Measurements from ENCODE around the gene CPLANE1. TPM values are rescaled to one million over a fixed set of nuclear protein-coding genes. Genes with fewer than 3 reads are reported as not detected.

Gene CPLANE1
- total RNA-seq, 4 donors from 2014 or later = 53.9 to 81.7 (median 62.9) TPM

DNA sequence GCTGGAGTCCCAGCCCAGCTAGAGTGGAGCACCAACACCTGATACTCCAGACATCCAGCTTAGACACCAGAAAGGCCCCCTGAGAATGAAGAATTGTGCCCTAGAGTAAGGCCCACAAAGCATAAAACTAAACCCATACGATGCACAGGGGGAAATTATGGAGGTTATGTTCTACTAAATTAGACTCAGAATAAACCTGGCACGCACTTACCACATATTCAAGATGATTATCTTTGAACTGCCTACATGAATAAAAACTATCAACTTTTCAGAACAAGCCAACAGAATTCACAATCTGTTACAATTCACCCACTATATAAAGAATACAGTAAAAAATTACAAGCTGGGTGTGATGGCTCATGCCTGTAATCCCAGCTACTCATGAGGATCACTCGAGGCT lies 168.5 kb downstream of the CPLANE1 start:
- no peaks in the 10 kb centered on the region for H3K27me3 ChIP-seq
- intact Hi-C loops (cut with DNase I) = no loop called here
- no peak overlapping the region for H3K27ac ChIP-seq
- no peaks in the 10 kb centered on the region for H3K4me1 ChIP-seq
- 94 to 95% methylated on average over 3 of the region's 3 CpGs for WGBS, 2 donors
- no peak overlapping the region for H3K4me3 ChIP-seq (replicated peaks in 1 of 3)
- peaks cover 6 to 8% of the 10 kb centered on the region in 2 donors for H3K36me3 ChIP-seq
- no peaks in the 10 kb centered on the region for H3K9me3 ChIP-seq
- TF ChIP-seq, protein P1, sequence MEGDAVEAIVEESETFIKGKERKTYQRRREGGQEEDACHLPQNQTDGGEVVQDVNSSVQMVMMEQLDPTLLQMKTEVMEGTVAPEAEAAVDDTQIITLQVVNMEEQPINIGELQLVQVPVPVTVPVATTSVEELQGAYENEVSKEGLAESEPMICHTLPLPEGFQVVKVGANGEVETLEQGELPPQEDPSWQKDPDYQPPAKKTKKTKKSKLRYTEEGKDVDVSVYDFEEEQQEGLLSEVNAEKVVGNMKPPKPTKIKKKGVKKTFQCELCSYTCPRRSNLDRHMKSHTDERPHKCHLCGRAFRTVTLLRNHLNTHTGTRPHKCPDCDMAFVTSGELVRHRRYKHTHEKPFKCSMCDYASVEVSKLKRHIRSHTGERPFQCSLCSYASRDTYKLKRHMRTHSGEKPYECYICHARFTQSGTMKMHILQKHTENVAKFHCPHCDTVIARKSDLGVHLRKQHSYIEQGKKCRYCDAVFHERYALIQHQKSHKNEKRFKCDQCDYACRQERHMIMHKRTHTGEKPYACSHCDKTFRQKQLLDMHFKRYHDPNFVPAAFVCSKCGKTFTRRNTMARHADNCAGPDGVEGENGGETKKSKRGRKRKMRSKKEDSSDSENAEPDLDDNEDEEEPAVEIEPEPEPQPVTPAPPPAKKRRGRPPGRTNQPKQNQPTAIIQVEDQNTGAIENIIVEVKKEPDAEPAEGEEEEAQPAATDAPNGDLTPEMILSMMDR (IDR thresholded peaks at IDR 0.05) = no peak
- TF ChIP-seq POLR2A (IDR thresholded peaks at IDR 0.05) = no peak
- DNase-seq = no peak

DNA sequence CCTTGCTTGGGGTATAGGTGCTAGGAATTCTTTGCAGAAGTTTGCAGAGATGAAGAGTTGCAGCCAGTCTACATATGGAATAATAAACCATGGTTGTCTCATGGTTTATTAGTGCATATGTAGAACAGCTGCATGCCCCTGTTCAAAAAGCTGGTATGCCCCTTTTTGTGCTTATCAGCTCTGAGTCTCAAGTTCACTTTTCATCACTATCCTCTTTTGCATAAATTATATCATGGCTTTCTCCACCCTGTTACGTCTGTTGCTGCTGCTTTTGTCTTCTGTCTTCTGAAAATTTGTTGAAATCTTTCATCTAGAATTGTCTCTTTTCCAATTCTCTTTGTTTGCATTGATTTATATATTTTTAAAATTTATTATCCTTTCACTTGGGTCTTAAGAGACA lies 172.0 kb downstream of the CPLANE1 start:
- intact Hi-C loops (cut with DNase I) = no loop called here
- Histone ChIP-seq H3K36me3 (peaks cover 6 to 8% of the 10 kb centered on the region in 2 donors), H3K4me1 (no peaks in the 10 kb centered on the region), H3K27me3 (no peaks in the 10 kb centered on the region), H3K4me3 (replicated peaks in 1 of 3) (no peak overlapping the region), H3K27ac (no peak overlapping the region), H3K9me3 (no peaks in the 10 kb centered on the region)
- TF ChIP-seq, protein P1 (IDR thresholded peaks at IDR 0.05) = no peak
- no peak for TF ChIP-seq POLR2A (IDR thresholded peaks at IDR 0.05)
- 93 to 98% methylated on average over 1 of the region's 1 CpG for WGBS, 2 donors
- DNase-seq = no peak

DNA sequence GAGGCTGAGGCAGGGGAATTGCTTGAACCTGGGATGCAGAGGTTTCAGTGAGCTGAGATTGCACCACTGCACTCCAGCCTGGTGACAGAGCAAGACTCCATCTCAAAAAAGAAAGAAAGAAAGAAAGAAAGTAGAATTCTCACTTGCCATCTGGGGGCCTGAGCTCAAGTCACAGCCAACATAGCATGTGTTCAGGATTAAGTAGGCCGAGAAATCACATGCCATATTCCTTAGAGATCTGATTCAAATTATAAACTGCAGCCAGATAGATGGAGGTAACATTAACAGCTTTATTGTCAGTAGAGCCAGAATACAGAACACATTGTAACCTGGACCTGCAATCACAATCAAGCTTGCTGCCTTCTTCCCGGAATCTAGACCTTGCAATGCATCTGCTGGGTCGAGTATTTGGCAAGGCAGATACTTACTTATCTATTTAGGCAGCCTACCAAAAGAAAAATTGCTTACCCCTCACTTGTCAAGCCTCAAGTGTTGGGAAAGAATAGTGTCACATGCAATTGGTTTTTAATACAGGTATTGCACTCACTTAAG lies 173.7 kb downstream of the CPLANE1 start:
- H3K27me3 ChIP-seq = no peaks in the 10 kb centered on the region
- WGBS, 2 donors = 88 to 94% methylated on average over 3 of the region's 3 CpGs
- H3K36me3 ChIP-seq = peaks cover 6 to 8% of the 10 kb centered on the region in 2 donors
- no peak overlapping the region for H3K27ac ChIP-seq
- no peak overlapping the region for H3K4me3 ChIP-seq (replicated peaks in 1 of 3)
- no peak for DNase-seq
- intact Hi-C loops (cut with DNase I) = no loop called here
- H3K4me1 ChIP-seq = no peaks in the 10 kb centered on the region
- TF ChIP-seq, protein P1 (IDR thresholded peaks at IDR 0.05) = no peak
- TF ChIP-seq POLR2A (IDR thresholded peaks at IDR 0.05) = no peak
- H3K9me3 ChIP-seq = no peaks in the 10 kb centered on the region

DNA sequence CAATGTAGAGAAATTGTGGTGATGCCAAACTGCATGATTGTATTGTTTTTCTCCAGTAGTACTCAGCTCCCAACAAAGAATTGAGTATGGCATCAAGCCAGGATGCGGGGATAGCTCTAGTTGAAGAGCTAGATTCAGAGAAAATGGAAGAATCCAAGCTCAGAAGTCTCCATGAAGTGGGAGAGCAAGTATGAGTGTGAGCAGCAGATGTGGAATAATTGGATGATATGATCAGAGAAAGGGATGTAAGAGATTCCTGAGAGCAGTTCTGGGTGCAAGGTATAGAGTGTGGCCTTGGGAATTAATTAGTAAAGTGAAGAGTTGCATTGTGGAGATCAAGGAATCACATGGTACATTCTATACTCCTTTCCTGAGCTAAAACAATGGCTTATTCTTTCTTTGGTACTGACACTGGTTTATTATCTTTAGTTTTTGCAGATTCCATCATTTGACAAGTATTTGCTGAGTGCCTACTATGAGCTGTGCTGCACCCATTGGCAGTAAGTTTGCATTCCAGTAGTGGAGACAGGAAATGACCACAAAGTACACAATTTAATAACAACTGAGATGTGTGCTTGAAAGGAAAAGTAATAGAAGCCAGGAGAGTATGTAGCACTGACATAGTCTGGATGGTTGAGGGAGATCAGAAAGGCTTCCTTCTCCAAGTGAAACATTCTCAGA lies 177.1 kb downstream of the CPLANE1 start:
- Histone ChIP-seq H3K9me3 (no peaks in the 10 kb centered on the region), H3K27me3 (no peaks in the 10 kb centered on the region), H3K36me3 (no peaks in the 10 kb centered on the region), H3K4me3 (replicated peaks in 1 of 3) (no peak overlapping the region), H3K27ac (no peak overlapping the region), H3K4me1 (no peaks in the 10 kb centered on the region)
- 36 to 49% methylated on average over 1 of the region's 1 CpG for WGBS, 2 donors
- intact Hi-C loops (cut with DNase I) = no loop called here
- TF ChIP-seq, protein P1 (IDR thresholded peaks at IDR 0.05) = no peak
- TF ChIP-seq POLR2A (IDR thresholded peaks at IDR 0.05) = no peak
- no peak for DNase-seq

DNA sequence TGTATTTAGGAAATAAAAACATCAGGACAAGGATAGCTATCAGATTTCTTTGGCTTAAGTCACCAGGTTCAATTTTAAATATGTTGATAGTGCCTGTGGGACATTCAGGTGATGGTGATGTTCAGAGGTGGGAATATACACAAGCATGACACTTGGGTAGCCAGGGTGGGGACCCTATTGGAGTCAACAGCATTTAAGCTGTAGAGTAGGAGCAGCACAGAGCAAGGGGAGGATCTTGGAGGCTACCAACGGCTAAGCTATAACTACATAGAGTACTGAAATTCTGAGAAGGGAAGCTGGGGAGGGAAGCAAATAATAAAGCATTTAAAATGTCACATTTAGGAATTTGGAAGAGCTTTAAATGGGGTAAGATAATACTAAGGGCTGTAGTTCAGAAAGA lies 177.7 kb downstream of the CPLANE1 start:
- H3K36me3 ChIP-seq = no peaks in the 10 kb centered on the region
- no peak overlapping the region for H3K4me3 ChIP-seq (replicated peaks in 1 of 3)
- intact Hi-C loops (cut with DNase I) = no loop called here
- H3K27me3 ChIP-seq = no peaks in the 10 kb centered on the region
- no peak for TF ChIP-seq POLR2A (IDR thresholded peaks at IDR 0.05)
- TF ChIP-seq, protein P1 (IDR thresholded peaks at IDR 0.05) = no peak
- H3K27ac ChIP-seq = no peak overlapping the region
- no peak for DNase-seq
- no peaks in the 10 kb centered on the region for H3K9me3 ChIP-seq
- 68 to 81% methylated on average over 1 of the region's 1 CpG for WGBS, 2 donors
- no peaks in the 10 kb centered on the region for H3K4me1 ChIP-seq

All from thyroid gland (tissue), 4 donors.